Liver (tissue), 9 donors: ENCODE measurements around the gene DYRK1A. TPM values are rescaled to one million over a fixed set of nuclear protein-coding genes. Genes with fewer than 3 reads are reported as not detected.
A peak's percentile ranks its signal among the peaks of the same experiment; 100 is the strongest.

Experiments
- DNase-seq: peaks from one replicate; pipeline ENCODE4 v3.0.0-alpha.2; 2017; ENCODE audit warnings: low spot score
- H3K27ac ChIP-seq, 2 donors: one replicate each; pipeline ENCODE4 v1.7.0; 2013; ENCODE audit warnings: inconsistent platforms in 2 of 2, low read length in 2 of 2, control low read depth in 1 of 2, low read depth in 1 of 2, mild to moderate bottlenecking in 1 of 2
- H3K27me3 ChIP-seq, 4 donors: one replicate each; pipeline versions ENCODE4 v1.6.1 to v1.7.0; 2013; ENCODE audit warnings: low read length in 3 of 4, inconsistent platforms in 1 of 4, mild to moderate bottlenecking in 1 of 4, moderate library complexity in 1 of 4; ENCODE audit not compliant: control insufficient read depth in 4 of 4, insufficient read depth in 4 of 4
- H3K36me3 ChIP-seq, 4 donors: one replicate each; pipeline versions ENCODE4 v1.6.1 to v1.7.0; 2013; ENCODE audit warnings: low read length in 3 of 4, mild to moderate bottlenecking in 3 of 4, low read depth in 1 of 4, moderate library complexity in 1 of 4; ENCODE audit not compliant: control insufficient read depth in 4 of 4, insufficient read depth in 3 of 4
- H3K4me1 ChIP-seq, 4 donors: one replicate each; pipeline versions ENCODE4 v1.6.1 to v1.7.0; 2013; ENCODE audit warnings: low read length in 3 of 4, mild to moderate bottlenecking in 3 of 4, moderate library complexity in 1 of 4; ENCODE audit not compliant: control insufficient read depth in 4 of 4, insufficient read depth in 4 of 4
- H3K4me3 ChIP-seq, 3 donors: one replicate each; pipeline versions ENCODE4 v1.6.1 to v1.7.0; 2013; ENCODE audit warnings: low read length in 3 of 3, control low read depth in 1 of 3, low read depth in 1 of 3, mild to moderate bottlenecking in 1 of 3
- H3K9ac ChIP-seq, 2 donors: one replicate each; pipeline ENCODE4 v1.7.0; 2013; ENCODE audit warnings: low read length in 2 of 2, mild to moderate bottlenecking in 2 of 2, moderate library complexity in 2 of 2, control low read depth in 1 of 2, low read depth in 1 of 2
- H3K9me3 ChIP-seq, 4 donors: one replicate each; pipeline versions ENCODE4 v1.6.1 to v1.7.0; 2013; ENCODE audit warnings: low read length in 3 of 4; ENCODE audit not compliant: control insufficient read depth in 4 of 4
- ATF3 ChIP-seq: IDR thresholded peaks from 2 replicates; pipeline ENCODE4 v1.6.1; 2016; ENCODE audit warnings: antibody characterized with exemption
- CTCF ChIP-seq: fragments of 150-350 bp; IDR thresholded peaks from 2 replicates; pipeline ENCODE4 v1.5.1; 2017; ENCODE audit warnings: improper control_type of control experiment, low read depth, low read length; ENCODE audit not compliant: missing input control
- EGR1 ChIP-seq, 2 donors: IDR thresholded peaks; 2 replicates each; pipeline ENCODE4 v1.6.1; 2016 to 2018; ENCODE audit warnings: antibody characterized with exemption in 2 of 2, low read depth in 2 of 2
- FOXA1 ChIP-seq: IDR thresholded peaks from 2 replicates; pipeline ENCODE4 v1.6.1; 2016; ENCODE audit warnings: antibody characterized with exemption
- FOXA2 ChIP-seq: IDR thresholded peaks from 2 replicates; pipeline ENCODE4 v1.6.1; 2016; ENCODE audit warnings: antibody characterized with exemption
- GABPA ChIP-seq, 2 donors: IDR thresholded peaks in 1 of 2; conservative IDR thresholded peaks in 1 of 2; 2 replicates each; pipeline ENCODE4 v1.6.1; 2016; ENCODE audit warnings: antibody characterized with exemption in 2 of 2, mild to moderate bottlenecking in 1 of 2, moderate library complexity in 1 of 2
- HNF4A ChIP-seq, 2 donors: conservative IDR thresholded peaks; 2 replicates each; pipeline ENCODE4 v1.6.1; 2016; ENCODE audit warnings: antibody characterized with exemption in 2 of 2, mild to moderate bottlenecking in 2 of 2
- HNF4G ChIP-seq: IDR thresholded peaks from 2 replicates; pipeline ENCODE4 v1.6.1; 2016; ENCODE audit warnings: antibody characterized with exemption
- JUND ChIP-seq, 2 donors: IDR thresholded peaks; 2 replicates each; pipeline ENCODE4 v1.6.1; 2016; ENCODE audit warnings: antibody characterized with exemption in 2 of 2
- NR2F2 ChIP-seq: IDR thresholded peaks from 2 replicates; pipeline ENCODE4 v1.6.1; 2016; ENCODE audit warnings: antibody characterized with exemption
- RAD21 ChIP-seq, 2 donors: IDR thresholded peaks; 2 replicates each; pipeline ENCODE4 v1.6.1; 2016; ENCODE audit warnings: antibody characterized with exemption in 2 of 2, mild to moderate bottlenecking in 2 of 2
- RXRA ChIP-seq, 2 donors: IDR thresholded peaks; 2 replicates each; pipeline ENCODE4 v1.6.1; 2017 to 2018; ENCODE audit warnings: antibody characterized with exemption in 2 of 2, mild to moderate bottlenecking in 1 of 2
- SP1 ChIP-seq: IDR thresholded peaks from 2 replicates; pipeline ENCODE4 v1.6.1; 2018; ENCODE audit warnings: antibody characterized with exemption, mild to moderate bottlenecking
- TAF1 ChIP-seq: conservative IDR thresholded peaks from 2 replicates; pipeline ENCODE4 v1.6.1; 2016; ENCODE audit warnings: antibody characterized with exemption, mild to moderate bottlenecking
- WGBS: extraction: QIAGEN DNeasy Blood & Tissue Kit; methylation state at CpG from one replicate; pipeline ENCODE4 v1.1.7; 2013; 5-methylcytosine and 5-hydroxymethylcytosine counted together
- polyA plus RNA-seq, 2 donors: library from polyadenylated mRNA; stranded (reverse) in 1 of 2; unstranded in 1 of 2; fragments of 200-250 nt in 1 of 2; fragments of >200 nt in 1 of 2; fragmentation: Nextera tagmentation in 1 of 2; extraction: Ambion mirVana in 1 of 2; gene quantifications; one replicate each; pipeline versions ENCODE4 v1.2.1 to v1.2.3, GENCODE V29; 2013 to 2015
- total RNA-seq, 2 donors: library from RNA; depleted of rRNA; stranded (reverse); fragments of >200 nt; gene quantifications; one replicate each; pipeline ENCODE4 v1.2.3, GENCODE V29; 2014
- TF ChIP-seq, protein P1 (sequence below): IDR thresholded peaks from 2 replicates; pipeline ENCODE4 v1.6.1; 2016; ENCODE audit warnings: antibody characterized with exemption
- TF ChIP-seq, protein P2 (sequence below): IDR thresholded peaks from 2 replicates; pipeline ENCODE4 v1.6.1; 2016; ENCODE audit warnings: antibody characterized with exemption, mild to moderate bottlenecking
- donor health status: healthy.
- donor health status: healthy.
- donor health status: healthy.
- donor health status: healthy.
- donor health status: healthy.

Gene DYRK1A
- total and polyA plus RNA-seq, 4 donors, result 5.1 to 58.3 (median 22.9) TPM

DNA sequence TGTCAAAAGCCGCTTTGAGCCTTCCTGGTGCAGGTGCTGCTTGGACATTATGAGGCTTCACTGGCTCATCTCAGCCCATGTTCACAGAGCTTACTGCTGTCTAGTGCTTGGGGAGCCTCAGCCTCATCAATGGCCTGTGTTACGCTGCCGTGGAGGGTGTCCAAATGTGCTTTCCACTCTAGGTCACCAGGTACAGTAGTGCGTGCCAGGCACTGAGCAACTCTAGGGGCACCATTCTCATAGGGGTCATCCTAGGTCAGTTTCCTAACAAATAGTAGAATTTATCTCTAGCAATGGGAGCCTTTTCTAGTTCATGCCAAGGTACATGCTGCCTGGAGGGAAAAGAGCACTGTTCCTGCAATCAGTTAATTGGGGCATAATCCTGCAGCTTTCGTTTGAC is 193.8 kb downstream of the DYRK1A start:
- TF ChIP-seq FOXA2, result no peak
- TF ChIP-seq ATF3, result no peak
- TF ChIP-seq JUND (IDR thresholded peaks at IDR 0.05), result no peak
- TF ChIP-seq HNF4G, result no peak
- TF ChIP-seq NR2F2, result no peak
- TF ChIP-seq TAF1, result no peak
- no peak for TF ChIP-seq GABPA (IDR thresholded peaks at IDR 0.05 in 1 of 2, conservative IDR thresholded peaks at IDR 0.05 in 1 of 2)
- TF ChIP-seq RXRA (IDR thresholded peaks at IDR 0.05), result peak; percentile 6 to 72
- TF ChIP-seq HNF4A (conservative IDR thresholded peaks at IDR 0.05), result peak in 1 of 2 donors; percentile 43
- no peak for TF ChIP-seq RAD21 (IDR thresholded peaks at IDR 0.05)
- TF ChIP-seq, protein P1, sequence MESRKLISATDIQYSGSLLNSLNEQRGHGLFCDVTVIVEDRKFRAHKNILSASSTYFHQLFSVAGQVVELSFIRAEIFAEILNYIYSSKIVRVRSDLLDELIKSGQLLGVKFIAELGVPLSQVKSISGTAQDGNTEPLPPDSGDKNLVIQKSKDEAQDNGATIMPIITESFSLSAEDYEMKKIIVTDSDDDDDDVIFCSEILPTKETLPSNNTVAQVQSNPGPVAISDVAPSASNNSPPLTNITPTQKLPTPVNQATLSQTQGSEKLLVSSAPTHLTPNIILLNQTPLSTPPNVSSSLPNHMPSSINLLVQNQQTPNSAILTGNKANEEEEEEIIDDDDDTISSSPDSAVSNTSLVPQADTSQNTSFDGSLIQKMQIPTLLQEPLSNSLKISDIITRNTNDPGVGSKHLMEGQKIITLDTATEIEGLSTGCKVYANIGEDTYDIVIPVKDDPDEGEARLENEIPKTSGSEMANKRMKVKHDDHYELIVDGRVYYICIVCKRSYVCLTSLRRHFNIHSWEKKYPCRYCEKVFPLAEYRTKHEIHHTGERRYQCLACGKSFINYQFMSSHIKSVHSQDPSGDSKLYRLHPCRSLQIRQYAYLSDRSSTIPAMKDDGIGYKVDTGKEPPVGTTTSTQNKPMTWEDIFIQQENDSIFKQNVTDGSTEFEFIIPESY, result no peak
- TF ChIP-seq FOXA1, result no peak
- no peak for TF ChIP-seq CTCF
- TF ChIP-seq, protein P2, sequence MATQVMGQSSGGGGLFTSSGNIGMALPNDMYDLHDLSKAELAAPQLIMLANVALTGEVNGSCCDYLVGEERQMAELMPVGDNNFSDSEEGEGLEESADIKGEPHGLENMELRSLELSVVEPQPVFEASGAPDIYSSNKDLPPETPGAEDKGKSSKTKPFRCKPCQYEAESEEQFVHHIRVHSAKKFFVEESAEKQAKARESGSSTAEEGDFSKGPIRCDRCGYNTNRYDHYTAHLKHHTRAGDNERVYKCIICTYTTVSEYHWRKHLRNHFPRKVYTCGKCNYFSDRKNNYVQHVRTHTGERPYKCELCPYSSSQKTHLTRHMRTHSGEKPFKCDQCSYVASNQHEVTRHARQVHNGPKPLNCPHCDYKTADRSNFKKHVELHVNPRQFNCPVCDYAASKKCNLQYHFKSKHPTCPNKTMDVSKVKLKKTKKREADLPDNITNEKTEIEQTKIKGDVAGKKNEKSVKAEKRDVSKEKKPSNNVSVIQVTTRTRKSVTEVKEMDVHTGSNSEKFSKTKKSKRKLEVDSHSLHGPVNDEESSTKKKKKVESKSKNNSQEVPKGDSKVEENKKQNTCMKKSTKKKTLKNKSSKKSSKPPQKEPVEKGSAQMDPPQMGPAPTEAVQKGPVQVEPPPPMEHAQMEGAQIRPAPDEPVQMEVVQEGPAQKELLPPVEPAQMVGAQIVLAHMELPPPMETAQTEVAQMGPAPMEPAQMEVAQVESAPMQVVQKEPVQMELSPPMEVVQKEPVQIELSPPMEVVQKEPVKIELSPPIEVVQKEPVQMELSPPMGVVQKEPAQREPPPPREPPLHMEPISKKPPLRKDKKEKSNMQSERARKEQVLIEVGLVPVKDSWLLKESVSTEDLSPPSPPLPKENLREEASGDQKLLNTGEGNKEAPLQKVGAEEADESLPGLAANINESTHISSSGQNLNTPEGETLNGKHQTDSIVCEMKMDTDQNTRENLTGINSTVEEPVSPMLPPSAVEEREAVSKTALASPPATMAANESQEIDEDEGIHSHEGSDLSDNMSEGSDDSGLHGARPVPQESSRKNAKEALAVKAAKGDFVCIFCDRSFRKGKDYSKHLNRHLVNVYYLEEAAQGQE, result no peak

DNA sequence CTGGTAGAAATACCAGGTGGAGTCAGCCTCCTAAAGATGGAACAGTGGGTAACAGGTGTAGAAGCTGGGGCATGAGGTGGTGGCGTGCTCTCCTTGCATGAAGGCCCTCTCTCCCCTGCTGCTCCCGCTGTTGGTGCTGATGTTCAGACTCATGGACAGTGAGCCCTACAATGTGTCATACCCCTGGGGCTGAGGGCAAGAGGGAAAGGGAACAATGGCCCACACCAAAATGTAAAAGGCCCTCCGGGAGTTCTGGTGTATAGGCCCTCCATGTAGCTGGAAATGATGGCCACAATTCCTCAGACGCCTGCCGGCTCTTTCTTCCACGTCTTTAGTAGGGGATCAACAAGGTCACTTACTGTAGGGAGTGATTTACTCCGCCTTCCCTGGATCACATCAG is 194.9 kb downstream of the DYRK1A start:
- Histone ChIP-seq H3K36me3 (no peaks in the 10 kb centered on the region), H3K27ac (no peak overlapping the region), H3K9me3 (no peaks in the 10 kb centered on the region), H3K27me3 (no peaks in the 10 kb centered on the region), H3K4me3 (no peak overlapping the region), H3K4me1 (peaks cover 9 to 33% (median 27%) of the 10 kb centered on the region in 4 donors), H3K9ac (no peak overlapping the region)
- no peak for TF ChIP-seq GABPA (IDR thresholded peaks at IDR 0.05 in 1 of 2, conservative IDR thresholded peaks at IDR 0.05 in 1 of 2)
- TF ChIP-seq CTCF, result no peak
- TF ChIP-seq EGR1 (IDR thresholded peaks at IDR 0.05; ENCODE audit: low read depth in 2 of 2), result no peak
- TF ChIP-seq ATF3, result no peak
- TF ChIP-seq, protein P1, result no peak
- TF ChIP-seq JUND (IDR thresholded peaks at IDR 0.05), result no peak
- TF ChIP-seq HNF4A (conservative IDR thresholded peaks at IDR 0.05), result no peak
- TF ChIP-seq TAF1, result no peak
- no peak for TF ChIP-seq FOXA1
- no peak for TF ChIP-seq HNF4G
- TF ChIP-seq NR2F2, result no peak
- TF ChIP-seq SP1, result no peak
- WGBS, result 96% methylated on average over 7 of the region's 7 CpGs
- DNase-seq, result no peak

More for the DNA sequence above, 193.8 kb downstream of the DYRK1A start:
- no peak overlapping the region for H3K4me3 ChIP-seq
- no peak overlapping the region for H3K27ac ChIP-seq
- no peaks in the 10 kb centered on the region for H3K36me3 ChIP-seq
- no peaks in the 10 kb centered on the region for H3K9me3 ChIP-seq
- no peak for DNase-seq
- H3K27me3 ChIP-seq, result no peaks in the 10 kb centered on the region
- H3K9ac ChIP-seq, result no peak overlapping the region
- H3K4me1 ChIP-seq, result peaks cover 9 to 27% (median 22%) of the 10 kb centered on the region in 4 donors
- 52% methylated on average over 5 of the region's 5 CpGs for whole genome bisulfite sequencing
